Measurements from ENCODE around the gene MEGF9.

DNA sequence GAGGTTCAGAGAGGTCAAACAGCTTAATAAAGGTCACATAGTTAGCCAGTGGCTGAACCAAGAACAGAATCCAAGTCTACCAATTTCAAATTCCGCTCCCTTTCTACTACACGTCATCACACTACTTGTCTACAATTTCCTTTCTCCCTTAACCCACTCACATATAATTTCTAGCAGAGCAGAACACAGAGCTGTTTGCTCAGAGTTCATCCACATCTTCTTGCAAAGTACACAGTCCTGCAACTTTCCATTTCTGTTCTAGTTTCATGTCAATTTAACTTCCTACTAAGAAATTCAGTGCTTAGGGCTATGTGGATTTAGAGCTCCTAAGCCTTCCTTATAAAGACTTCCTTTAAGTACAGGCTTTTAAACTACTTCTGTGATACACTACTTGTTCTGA lies 61.3 kb downstream of the MEGF9 start:
- TF ChIP-seq, protein P1, sequence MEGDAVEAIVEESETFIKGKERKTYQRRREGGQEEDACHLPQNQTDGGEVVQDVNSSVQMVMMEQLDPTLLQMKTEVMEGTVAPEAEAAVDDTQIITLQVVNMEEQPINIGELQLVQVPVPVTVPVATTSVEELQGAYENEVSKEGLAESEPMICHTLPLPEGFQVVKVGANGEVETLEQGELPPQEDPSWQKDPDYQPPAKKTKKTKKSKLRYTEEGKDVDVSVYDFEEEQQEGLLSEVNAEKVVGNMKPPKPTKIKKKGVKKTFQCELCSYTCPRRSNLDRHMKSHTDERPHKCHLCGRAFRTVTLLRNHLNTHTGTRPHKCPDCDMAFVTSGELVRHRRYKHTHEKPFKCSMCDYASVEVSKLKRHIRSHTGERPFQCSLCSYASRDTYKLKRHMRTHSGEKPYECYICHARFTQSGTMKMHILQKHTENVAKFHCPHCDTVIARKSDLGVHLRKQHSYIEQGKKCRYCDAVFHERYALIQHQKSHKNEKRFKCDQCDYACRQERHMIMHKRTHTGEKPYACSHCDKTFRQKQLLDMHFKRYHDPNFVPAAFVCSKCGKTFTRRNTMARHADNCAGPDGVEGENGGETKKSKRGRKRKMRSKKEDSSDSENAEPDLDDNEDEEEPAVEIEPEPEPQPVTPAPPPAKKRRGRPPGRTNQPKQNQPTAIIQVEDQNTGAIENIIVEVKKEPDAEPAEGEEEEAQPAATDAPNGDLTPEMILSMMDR (conservative IDR thresholded peaks at IDR 0.05; ENCODE audit: low read depth, low read length), result no peak
- no peak for TF ChIP-seq EZH2 (IDR thresholded peaks at IDR 0.05; ENCODE audit: borderline replicate concordance, low read depth, low read length, poor library complexity, severe bottlenecking)
